HepG2 (cell line): Measurements from ENCODE around the gene GNL1. TPM values are rescaled to one million over a fixed set of nuclear protein-coding genes. Genes with fewer than 3 reads are reported as not detected.

Experiments
- ATF7 ChIP-seq, 2 experiments: fragments of 450-650 bp in 1 of 2; sonication (generic) in 1 of 2; formaldehyde crosslinking in 1 of 2; IDR thresholded peaks; 2 replicates each; pipeline versions ENCODE4 v1.4.0 to v1.6.1; 2016 to 2020; ENCODE audit warnings: antibody characterized with exemption in 1 of 2, mild to moderate bottlenecking in 1 of 2, missing genetic modification reagents in 1 of 2
- FLYWCH1 ChIP-seq: sonication (generic); formaldehyde crosslinking; IDR thresholded peaks from 2 replicates; pipeline ENCODE4 v1.8.1; 2023; ENCODE audit warnings: mild to moderate bottlenecking, missing genetic modification reagents
- FOXK2 ChIP-seq: fragments of 450-650 bp; IDR thresholded peaks from 2 replicates; pipeline ENCODE4 v1.6.1; 2016
- HNF4G ChIP-seq, 2 experiments: sonication (generic) in 1 of 2; formaldehyde crosslinking in 1 of 2; IDR thresholded peaks; 2 replicates each; pipeline versions ENCODE4 v1.4.0 to v1.6.1; 2011 to 2020; ENCODE audit warnings: borderline replicate concordance in 2 of 2, low read depth in 2 of 2, mild to moderate bottlenecking in 2 of 2, low read length in 1 of 2, missing genetic modification reagents in 1 of 2, moderate library complexity in 1 of 2
- KLF12 ChIP-seq: sonication (generic); formaldehyde crosslinking; IDR thresholded peaks from 2 replicates; pipeline ENCODE4 v1.4.0; 2020; ENCODE audit warnings: missing genetic modification reagents, borderline replicate concordance
- MAFK ChIP-seq, 2 experiments: IDR thresholded peaks in 1 of 2; conservative IDR thresholded peaks in 1 of 2; 2 replicates each; pipeline ENCODE4 v1.6.1; 2011; ENCODE audit warnings: improper control_type of control experiment in 2 of 2, low read length in 2 of 2
- MXD4 ChIP-seq: IDR thresholded peaks from 2 replicates; pipeline ENCODE4 v1.6.1; 2016; ENCODE audit warnings: mild to moderate bottlenecking, missing biosample characterization, missing genetic modification reagents
- NCOR1 ChIP-seq: fragments of 200-600 bp; sonication (generic); IDR thresholded peaks from 2 replicates; pipeline ENCODE4 v1.7.0; 2017; ENCODE audit warnings: antibody characterized with exemption, low read length, borderline replicate concordance
- NONO ChIP-seq, 2 experiments: fragments of 450-650 bp in 1 of 2; sonication (generic) in 1 of 2; formaldehyde crosslinking in 1 of 2; IDR thresholded peaks in 1 of 2; conservative IDR thresholded peaks in 1 of 2; 2 replicates each; pipeline versions ENCODE4 v1.6.1 to v1.8.0; 2017 to 2022; ENCODE audit warnings: mild to moderate bottlenecking in 1 of 2, missing genetic modification reagents in 1 of 2, moderate library complexity in 1 of 2
- REL ChIP-seq: sonication (generic); formaldehyde crosslinking; conservative IDR thresholded peaks from 2 replicates; pipeline ENCODE4 v1.8.0; 2022; ENCODE audit warnings: mild to moderate bottlenecking, missing genetic modification reagents, moderate library complexity
- RELA ChIP-seq: sonication (generic); formaldehyde crosslinking; IDR thresholded peaks from 2 replicates; pipeline ENCODE4 v1.4.0; 2020; ENCODE audit warnings: missing genetic modification reagents
- SAP130 ChIP-seq: IDR thresholded peaks from 2 replicates; pipeline ENCODE4 v1.6.1; 2016; ENCODE audit warnings: low read depth
- SIX1 ChIP-seq: sonication (generic); formaldehyde crosslinking; IDR thresholded peaks from 2 replicates; pipeline ENCODE4 v1.4.0; 2020; ENCODE audit warnings: missing genetic modification reagents, borderline replicate concordance
- SMC3 ChIP-seq: IDR thresholded peaks from 2 replicates; pipeline ENCODE4 v1.6.1; 2011; ENCODE audit warnings: low read length, improper control_type of control experiment
- WIZ ChIP-seq: sonication (generic); formaldehyde crosslinking; IDR thresholded peaks from 2 replicates; pipeline ENCODE4 v1.5.1; 2020; ENCODE audit warnings: mild to moderate bottlenecking, missing genetic modification reagents
- ZMAT3 ChIP-seq: sonication (generic); formaldehyde crosslinking; conservative IDR thresholded peaks from 2 replicates; pipeline ENCODE4 v1.7.0; 2021; ENCODE audit warnings: missing genetic modification reagents
- polyA plus RNA-seq, 8 experiments: library from polyadenylated mRNA; depleted of rRNA in 3 of 8; stranded (reverse) in 7 of 8; unstranded in 1 of 8; fragments of >200 nt; fragmentation: Illumina TruSeq in 4 of 8; extraction: Trizol in 4 of 8; gene quantifications; 2 replicates each; pipeline versions ENCODE4 v1.2.1 to v1.2.3, GENCODE V29; 2011 to 2016; ENCODE audit warnings: low read depth in 4 of 8, missing spikeins in 1 of 8, mixed read lengths in 1 of 8; ENCODE audit not compliant: insufficient read depth in 1 of 8
- total RNA-seq, 5 experiments: library from RNA; depleted of rRNA; stranded (reverse); fragments of >200 nt; fragmentation: Illumina TruSeq; extraction: Trizol; gene quantifications; 2 replicates each; pipeline ENCODE4 v1.2.3, GENCODE V29; 2016; ENCODE audit warnings: low read depth in 1 of 5
- TF ChIP-seq, protein P1 (sequence below): sonication (generic); formaldehyde crosslinking; IDR thresholded peaks from 2 replicates; pipeline ENCODE4 v1.9.0; 2021; ENCODE audit warnings: missing genetic modification reagents, mild to moderate bottlenecking, borderline replicate concordance
- TF ChIP-seq, protein P2 (sequence below): sonication (generic); formaldehyde crosslinking; IDR thresholded peaks from 2 replicates; pipeline ENCODE4 v1.4.0; 2020; ENCODE audit warnings: missing genetic modification reagents
- TF ChIP-seq, protein P3 (sequence below), 2 experiments: sonication (generic) in 1 of 2; formaldehyde crosslinking in 1 of 2; IDR thresholded peaks; 2 replicates each; pipeline versions ENCODE4 v1.4.0 to v1.6.1; 2018 to 2020; ENCODE audit warnings: missing genetic modification reagents in 2 of 2, borderline replicate concordance in 1 of 2, low read depth in 1 of 2, mild to moderate bottlenecking in 1 of 2, missing biosample characterization in 1 of 2
- TF ChIP-seq, protein P4 (sequence below): sonication (generic); formaldehyde crosslinking; IDR thresholded peaks from 2 replicates; pipeline ENCODE4 v1.5.1; 2020; ENCODE audit warnings: mild to moderate bottlenecking, moderate library complexity, missing genetic modification reagents

The GNL1 gene
- total and polyA plus RNA-seq, 2 of the 13 experiments (the other 11 are each of a cell fraction or from before 2014, with no cell fraction given), result 35.0 to 55.6 TPM

DNA sequence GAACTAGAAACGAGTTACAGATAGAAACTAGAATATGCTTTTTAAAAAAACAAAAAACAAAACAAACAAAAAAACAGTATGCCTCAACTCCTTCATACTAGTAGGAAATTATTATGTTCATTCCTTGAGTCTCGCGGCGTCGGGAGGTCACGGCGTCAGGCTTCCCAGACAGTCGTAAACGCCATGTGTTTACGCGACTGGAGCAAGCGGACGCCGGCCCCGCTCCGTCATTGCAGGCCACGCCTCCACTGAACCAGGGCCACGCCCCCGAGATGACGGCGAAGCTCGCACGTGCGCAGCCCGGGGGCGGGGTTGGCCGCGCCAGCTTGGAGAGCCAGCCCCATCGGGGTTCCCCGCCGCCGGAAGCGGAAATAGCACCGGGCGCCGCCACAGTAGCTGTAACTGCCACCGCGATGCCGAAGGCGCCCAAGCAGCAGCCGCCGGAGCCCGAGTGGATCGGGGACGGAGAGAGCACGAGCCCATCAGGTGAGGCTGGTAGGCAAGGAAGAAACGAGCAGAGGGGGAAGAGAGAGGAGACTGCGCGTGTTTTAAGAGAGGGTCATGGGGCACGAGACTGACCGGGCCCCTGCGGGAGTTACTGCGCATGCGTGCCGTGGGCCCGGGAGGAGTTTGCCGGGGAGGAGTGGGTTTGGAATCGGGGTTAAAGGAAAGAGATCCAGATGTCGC, 14.9 kb upstream of the GNL1 start, which contains the start of gene ABCF1 (continued):
- TF ChIP-seq WIZ (CRISPR knock-in tag) (peak; percentile 98), SAP130 (CRISPR knock-in tag) (peak; percentile 100), FLYWCH1 (no peak), ATF7 (IDR thresholded peaks at IDR 0.05) (no peak), ATF7 (CRISPR knock-in tag; IDR thresholded peaks at IDR 0.05) (peak; percentile 52; the same call in 1 of the 2 replicates), HNF4G (IDR thresholded peaks at IDR 0.05; ENCODE audit: borderline replicate concordance, low read depth, low read length) (no peak), HNF4G (CRISPR knock-in tag; IDR thresholded peaks at IDR 0.05; ENCODE audit: borderline replicate concordance, low read depth) (no peak), SMC3 (no peak), REL (CRISPR knock-in tag) (peak; percentile 98), ZMAT3 (peak; percentile 96), KLF12 (CRISPR knock-in tag) (peak; percentile 61; the same call in 1 of the 2 replicates), MXD4 (CRISPR knock-in tag) (peak; percentile 99), FOXK2 (peak; percentile 85), SIX1 (peak; percentile 78; the same call in 1 of the 2 replicates), MAFK (conservative IDR thresholded peaks at IDR 0.05 in 1 of 2, IDR thresholded peaks at IDR 0.05 in 1 of 2; ENCODE audit: low read length in 2 of 2) (no peak), NONO (IDR thresholded peaks at IDR 0.05) (no peak), NONO (CRISPR knock-in tag; conservative IDR thresholded peaks at IDR 0.05) (peak; percentile 93), NCOR1 (no peak; the same call in 1 of the 2 replicates), RELA (peak; percentile 94)
- TF ChIP-seq, protein P1, sequence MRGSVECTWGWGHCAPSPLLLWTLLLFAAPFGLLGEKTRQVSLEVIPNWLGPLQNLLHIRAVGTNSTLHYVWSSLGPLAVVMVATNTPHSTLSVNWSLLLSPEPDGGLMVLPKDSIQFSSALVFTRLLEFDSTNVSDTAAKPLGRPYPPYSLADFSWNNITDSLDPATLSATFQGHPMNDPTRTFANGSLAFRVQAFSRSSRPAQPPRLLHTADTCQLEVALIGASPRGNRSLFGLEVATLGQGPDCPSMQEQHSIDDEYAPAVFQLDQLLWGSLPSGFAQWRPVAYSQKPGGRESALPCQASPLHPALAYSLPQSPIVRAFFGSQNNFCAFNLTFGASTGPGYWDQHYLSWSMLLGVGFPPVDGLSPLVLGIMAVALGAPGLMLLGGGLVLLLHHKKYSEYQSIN (CRISPR knock-in tag), result no peak; the same call in 1 of the 2 replicates
- TF ChIP-seq, protein P2, sequence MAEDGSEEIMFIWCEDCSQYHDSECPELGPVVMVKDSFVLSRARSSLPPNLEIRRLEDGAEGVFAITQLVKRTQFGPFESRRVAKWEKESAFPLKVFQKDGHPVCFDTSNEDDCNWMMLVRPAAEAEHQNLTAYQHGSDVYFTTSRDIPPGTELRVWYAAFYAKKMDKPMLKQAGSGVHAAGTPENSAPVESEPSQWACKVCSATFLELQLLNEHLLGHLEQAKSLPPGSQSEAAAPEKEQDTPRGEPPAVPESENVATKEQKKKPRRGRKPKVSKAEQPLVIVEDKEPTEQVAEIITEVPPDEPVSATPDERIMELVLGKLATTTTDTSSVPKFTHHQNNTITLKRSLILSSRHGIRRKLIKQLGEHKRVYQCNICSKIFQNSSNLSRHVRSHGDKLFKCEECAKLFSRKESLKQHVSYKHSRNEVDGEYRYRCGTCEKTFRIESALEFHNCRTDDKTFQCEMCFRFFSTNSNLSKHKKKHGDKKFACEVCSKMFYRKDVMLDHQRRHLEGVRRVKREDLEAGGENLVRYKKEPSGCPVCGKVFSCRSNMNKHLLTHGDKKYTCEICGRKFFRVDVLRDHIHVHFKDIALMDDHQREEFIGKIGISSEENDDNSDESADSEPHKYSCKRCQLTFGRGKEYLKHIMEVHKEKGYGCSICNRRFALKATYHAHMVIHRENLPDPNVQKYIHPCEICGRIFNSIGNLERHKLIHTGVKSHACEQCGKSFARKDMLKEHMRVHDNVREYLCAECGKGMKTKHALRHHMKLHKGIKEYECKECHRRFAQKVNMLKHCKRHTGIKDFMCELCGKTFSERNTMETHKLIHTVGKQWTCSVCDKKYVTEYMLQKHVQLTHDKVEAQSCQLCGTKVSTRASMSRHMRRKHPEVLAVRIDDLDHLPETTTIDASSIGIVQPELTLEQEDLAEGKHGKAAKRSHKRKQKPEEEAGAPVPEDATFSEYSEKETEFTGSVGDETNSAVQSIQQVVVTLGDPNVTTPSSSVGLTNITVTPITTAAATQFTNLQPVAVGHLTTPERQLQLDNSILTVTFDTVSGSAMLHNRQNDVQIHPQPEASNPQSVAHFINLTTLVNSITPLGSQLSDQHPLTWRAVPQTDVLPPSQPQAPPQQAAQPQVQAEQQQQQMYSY (CRISPR knock-in tag), result peak; percentile 54
- TF ChIP-seq, protein P3, sequence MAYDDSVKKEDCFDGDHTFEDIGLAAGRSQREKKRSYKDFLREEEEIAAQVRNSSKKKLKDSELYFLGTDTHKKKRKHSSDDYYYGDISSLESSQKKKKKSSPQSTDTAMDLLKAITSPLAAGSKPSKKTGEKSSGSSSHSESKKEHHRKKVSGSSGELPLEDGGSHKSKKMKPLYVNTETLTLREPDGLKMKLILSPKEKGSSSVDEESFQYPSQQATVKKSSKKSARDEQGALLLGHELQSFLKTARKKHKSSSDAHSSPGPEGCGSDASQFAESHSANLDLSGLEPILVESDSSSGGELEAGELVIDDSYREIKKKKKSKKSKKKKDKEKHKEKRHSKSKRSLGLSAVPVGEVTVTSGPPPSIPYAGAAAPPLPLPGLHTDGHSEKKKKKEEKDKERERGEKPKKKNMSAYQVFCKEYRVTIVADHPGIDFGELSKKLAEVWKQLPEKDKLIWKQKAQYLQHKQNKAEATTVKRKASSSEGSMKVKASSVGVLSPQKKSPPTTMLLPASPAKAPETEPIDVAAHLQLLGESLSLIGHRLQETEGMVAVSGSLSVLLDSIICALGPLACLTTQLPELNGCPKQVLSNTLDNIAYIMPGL (CRISPR knock-in tag; IDR thresholded peaks at IDR 0.05; ENCODE audit: borderline replicate concordance in 1 of 2, low read depth in 1 of 2), result peak; percentile 72 to 82; a peak in 3 of 4 replicates
- TF ChIP-seq, protein P4, sequence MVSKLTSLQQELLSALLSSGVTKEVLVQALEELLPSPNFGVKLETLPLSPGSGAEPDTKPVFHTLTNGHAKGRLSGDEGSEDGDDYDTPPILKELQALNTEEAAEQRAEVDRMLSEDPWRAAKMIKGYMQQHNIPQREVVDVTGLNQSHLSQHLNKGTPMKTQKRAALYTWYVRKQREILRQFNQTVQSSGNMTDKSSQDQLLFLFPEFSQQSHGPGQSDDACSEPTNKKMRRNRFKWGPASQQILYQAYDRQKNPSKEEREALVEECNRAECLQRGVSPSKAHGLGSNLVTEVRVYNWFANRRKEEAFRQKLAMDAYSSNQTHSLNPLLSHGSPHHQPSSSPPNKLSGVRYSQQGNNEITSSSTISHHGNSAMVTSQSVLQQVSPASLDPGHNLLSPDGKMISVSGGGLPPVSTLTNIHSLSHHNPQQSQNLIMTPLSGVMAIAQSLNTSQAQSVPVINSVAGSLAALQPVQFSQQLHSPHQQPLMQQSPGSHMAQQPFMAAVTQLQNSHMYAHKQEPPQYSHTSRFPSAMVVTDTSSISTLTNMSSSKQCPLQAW (CRISPR knock-in tag), result peak; percentile 99
